VCaP (cell line): ENCODE data around the gene CAMKMT.

Experiments
- H3K27ac ChIP-seq: fragments of 450-650 bp; 2 replicates; pipeline ENCODE4 v1.5.1; 2017
- CTCF ChIP-seq: fragments of 450-650 bp; conservative IDR thresholded peaks from 2 replicates; pipeline ENCODE4 v1.5.1; 2017; ENCODE audit warnings: mild to moderate bottlenecking, moderate library complexity

CAMKMT gene

GRCh38 chr2:44742057-44742456 is 380.3 kb downstream of the CAMKMT start:
- no peak overlapping the region for H3K27ac ChIP-seq
- no peak for TF ChIP-seq CTCF

GRCh38 chr2:44743473-44743872 is 381.7 kb downstream of the CAMKMT start:
- no peak for TF ChIP-seq CTCF
- H3K27ac ChIP-seq, result no peak overlapping the region

GRCh38 chr2:44744961-44745892 is 383.5 kb downstream of the CAMKMT start:
- H3K27ac ChIP-seq, result no peak overlapping the region
- no peak for TF ChIP-seq CTCF

GRCh38 chr2:44745922-44746766 is 384.4 kb downstream of the CAMKMT start:
- no peak for TF ChIP-seq CTCF
- no peak overlapping the region for H3K27ac ChIP-seq

GRCh38 chr2:44746856-44747615 is 385.3 kb downstream of the CAMKMT start:
- no peak for TF ChIP-seq CTCF

DNA sequence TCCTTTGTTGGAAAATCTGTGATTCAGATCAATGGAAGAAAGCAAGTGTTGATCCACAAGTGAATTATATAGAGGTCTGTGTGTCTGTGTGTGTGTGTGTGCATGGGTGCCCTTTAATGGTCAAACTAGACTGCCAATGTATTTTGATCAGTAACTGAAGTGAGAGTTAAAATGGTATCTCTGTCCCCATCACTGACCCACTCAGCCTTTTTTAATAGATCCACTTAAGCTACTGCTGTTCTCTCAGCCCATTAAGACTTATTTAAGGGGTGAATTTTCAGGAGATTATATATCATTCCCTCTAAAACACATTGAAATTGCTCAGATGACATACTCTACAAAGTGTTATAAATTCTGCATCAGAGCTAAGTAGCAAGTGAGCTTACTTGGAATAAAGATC is 386.0 kb downstream of the CAMKMT start:
- TF ChIP-seq CTCF, result no peak
- H3K27ac ChIP-seq, result no peak overlapping the region

More at GRCh38 chr2:44746856-44747615, 385.3 kb downstream of the CAMKMT start:
- H3K27ac ChIP-seq, result no peak overlapping the region
